DND-41 (cell line): ENCODE results near the gene MTCH1.

Experiments used
- ATAC-seq: fragments of 200-7000 bp; cut with Tn5 transposase; 3 replicates; pipeline ENCODE4 v1.9.1; 2021; ENCODE audit warnings: low read depth; ENCODE audit not compliant: insufficient read depth
- DNase-seq: peaks from one replicate; pipeline ENCODE4 v3.0.0-alpha.2; 2020
- H2AFZ ChIP-seq: 2 replicates; pipeline ENCODE4 v1.6.0; 2012; ENCODE audit warnings: low read depth, low read length
- H3K27ac ChIP-seq: 2 replicates; pipeline ENCODE4 v1.5.1; 2012; ENCODE audit warnings: low read length, inconsistent platforms
- H3K27me3 ChIP-seq: fragments of 200-600 bp; sonication (generic); 2 replicates; pipeline ENCODE4 v1.6.0; 2012; ENCODE audit warnings: low read length, mild to moderate bottlenecking, inconsistent platforms; ENCODE audit not compliant: insufficient read depth, poor library complexity
- H3K36me3 ChIP-seq: 2 replicates; pipeline ENCODE4 v1.5.1; 2012; ENCODE audit warnings: low read length, inconsistent platforms; ENCODE audit not compliant: insufficient read depth
- H3K4me1 ChIP-seq: 2 replicates; pipeline ENCODE4 v1.5.1; 2012; ENCODE audit warnings: mild to moderate bottlenecking, low read length; ENCODE audit not compliant: insufficient read depth
- H3K4me2 ChIP-seq: 2 replicates; pipeline ENCODE4 v1.6.0; 2012; ENCODE audit warnings: mild to moderate bottlenecking, moderate library complexity, low read length, inconsistent platforms; ENCODE audit not compliant: insufficient read depth
- H3K4me3 ChIP-seq, 2 experiments: fragments of 200-600 bp in 1 of 2; shearing (Covaris generic) in 1 of 2; 2 replicates each; pipeline ENCODE4 v1.5.1; 2012 to 2016; ENCODE audit warnings: inconsistent platforms in 2 of 2, low read length in 2 of 2, mild to moderate bottlenecking in 2 of 2, low read depth in 1 of 2, moderate library complexity in 1 of 2
- H3K79me2 ChIP-seq: 2 replicates; pipeline ENCODE4 v1.6.0; 2012; ENCODE audit warnings: low read length, inconsistent platforms; ENCODE audit not compliant: insufficient read depth
- H3K9ac ChIP-seq: 2 replicates; pipeline ENCODE4 v1.6.0; 2012; ENCODE audit warnings: low read depth, mild to moderate bottlenecking, inconsistent platforms, low read length, moderate library complexity
- H3K9me3 ChIP-seq: 2 replicates; pipeline ENCODE4 v1.5.1; 2012; ENCODE audit warnings: low read length, moderate library complexity, mild to moderate bottlenecking, inconsistent platforms; ENCODE audit not compliant: insufficient read depth, severe bottlenecking
- H4K20me1 ChIP-seq: 2 replicates; pipeline ENCODE4 v1.6.0; 2012; ENCODE audit warnings: low read length; ENCODE audit not compliant: insufficient read depth
- EZH2 ChIP-seq: IDR thresholded peaks from 3 replicates; pipeline ENCODE4 v1.6.1; 2012; ENCODE audit warnings: borderline replicate concordance, low read depth, mild to moderate bottlenecking, moderate library complexity, low read length, inconsistent platforms; ENCODE audit not compliant: severe bottlenecking
- TF ChIP-seq, protein P1 (sequence below): IDR thresholded peaks from 2 replicates; pipeline ENCODE4 v1.5.1; 2012; ENCODE audit warnings: borderline replicate concordance, low read length, moderate library complexity, mild to moderate bottlenecking; ENCODE audit not compliant: poor library complexity, severe bottlenecking; ENCODE audit errors: extremely low read depth

The MTCH1 gene

DNA sequence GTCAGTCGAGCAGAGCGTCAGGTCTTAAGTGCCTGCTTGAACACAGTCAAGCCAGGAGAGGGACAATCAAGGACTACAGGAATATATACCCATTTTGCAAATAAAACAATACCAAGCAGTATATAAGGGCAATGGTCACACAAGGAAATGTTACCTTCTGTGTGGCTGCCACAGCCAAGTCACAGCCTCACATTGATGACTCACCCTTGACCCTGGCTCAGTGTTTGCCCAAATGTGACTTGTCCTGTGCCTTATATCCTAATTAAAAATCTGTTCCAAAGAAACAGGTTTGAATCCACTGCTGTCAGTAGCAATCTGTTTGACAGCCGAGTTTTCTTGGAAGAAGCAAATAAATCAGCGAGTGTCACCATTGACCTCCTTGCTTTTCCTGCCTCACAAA, 65.9 kb downstream of the MTCH1 start:
- H3K4me2 ChIP-seq = no peak overlapping the region
- no peaks in the 10 kb centered on the region for H3K4me1 ChIP-seq
- TF ChIP-seq, protein P1, sequence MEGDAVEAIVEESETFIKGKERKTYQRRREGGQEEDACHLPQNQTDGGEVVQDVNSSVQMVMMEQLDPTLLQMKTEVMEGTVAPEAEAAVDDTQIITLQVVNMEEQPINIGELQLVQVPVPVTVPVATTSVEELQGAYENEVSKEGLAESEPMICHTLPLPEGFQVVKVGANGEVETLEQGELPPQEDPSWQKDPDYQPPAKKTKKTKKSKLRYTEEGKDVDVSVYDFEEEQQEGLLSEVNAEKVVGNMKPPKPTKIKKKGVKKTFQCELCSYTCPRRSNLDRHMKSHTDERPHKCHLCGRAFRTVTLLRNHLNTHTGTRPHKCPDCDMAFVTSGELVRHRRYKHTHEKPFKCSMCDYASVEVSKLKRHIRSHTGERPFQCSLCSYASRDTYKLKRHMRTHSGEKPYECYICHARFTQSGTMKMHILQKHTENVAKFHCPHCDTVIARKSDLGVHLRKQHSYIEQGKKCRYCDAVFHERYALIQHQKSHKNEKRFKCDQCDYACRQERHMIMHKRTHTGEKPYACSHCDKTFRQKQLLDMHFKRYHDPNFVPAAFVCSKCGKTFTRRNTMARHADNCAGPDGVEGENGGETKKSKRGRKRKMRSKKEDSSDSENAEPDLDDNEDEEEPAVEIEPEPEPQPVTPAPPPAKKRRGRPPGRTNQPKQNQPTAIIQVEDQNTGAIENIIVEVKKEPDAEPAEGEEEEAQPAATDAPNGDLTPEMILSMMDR = no peak
- no peak for TF ChIP-seq EZH2
- peaks cover 92% of the 10 kb centered on the region for H3K36me3 ChIP-seq
- no peak overlapping the region for H3K9ac ChIP-seq
- no peaks in the 10 kb centered on the region; the same call in none of the 2 replicates for H3K79me2 ChIP-seq
- H2AFZ ChIP-seq = no peak overlapping the region
- ATAC-seq (no peak), DNase-seq (no peak)
- no peak overlapping the region for H3K4me3 ChIP-seq
- H3K27ac ChIP-seq = no peak overlapping the region
- no peaks in the 10 kb centered on the region for H4K20me1 ChIP-seq
- no peaks in the 10 kb centered on the region for H3K9me3 ChIP-seq
- H3K27me3 ChIP-seq = no peaks in the 10 kb centered on the region
